Hematopoietic multipotent progenitor cell (in vitro differentiated cells): ENCODE data around the gene LIMS2. TPM values are rescaled to one million over a fixed set of nuclear protein-coding genes. Genes with fewer than 3 reads are reported as not detected.

Experiments used
- DNase-seq, 3 donors: peaks; one replicate each; pipeline ENCODE4 v3.0.0-alpha.2; 2011 to 2015; ENCODE audit warnings: low read depth in 2 of 3, low spot score in 2 of 3
- total RNA-seq: library from RNA; depleted of rRNA; stranded (reverse); fragments of >200 nt; gene quantifications from one replicate; pipeline ENCODE4 v1.2.3, GENCODE V29; 2012

Gene LIMS2
- total RNA-seq, 1 donor, result 0.27 TPM

DNA sequence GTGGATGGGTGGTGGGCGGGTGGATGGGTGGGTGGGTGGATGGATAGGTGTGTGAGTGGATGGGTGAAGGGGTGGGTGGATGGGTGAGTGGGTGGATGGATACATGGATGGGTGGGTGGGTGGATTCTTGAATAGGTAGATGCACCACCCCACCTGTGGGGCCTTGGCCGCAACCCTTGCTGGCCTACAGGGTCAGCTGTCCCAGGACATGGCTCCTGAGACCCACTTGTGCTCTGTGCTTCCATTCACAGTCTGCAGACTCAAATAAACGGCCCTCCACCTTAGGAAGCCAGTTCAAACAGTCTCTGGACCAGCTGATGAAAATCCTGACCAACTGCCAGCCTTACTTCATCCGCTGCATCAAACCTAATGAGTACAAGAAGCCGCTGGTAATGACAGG lies 85.5 kb downstream of the LIMS2 start:
- DNase-seq, result no peak

DNA sequence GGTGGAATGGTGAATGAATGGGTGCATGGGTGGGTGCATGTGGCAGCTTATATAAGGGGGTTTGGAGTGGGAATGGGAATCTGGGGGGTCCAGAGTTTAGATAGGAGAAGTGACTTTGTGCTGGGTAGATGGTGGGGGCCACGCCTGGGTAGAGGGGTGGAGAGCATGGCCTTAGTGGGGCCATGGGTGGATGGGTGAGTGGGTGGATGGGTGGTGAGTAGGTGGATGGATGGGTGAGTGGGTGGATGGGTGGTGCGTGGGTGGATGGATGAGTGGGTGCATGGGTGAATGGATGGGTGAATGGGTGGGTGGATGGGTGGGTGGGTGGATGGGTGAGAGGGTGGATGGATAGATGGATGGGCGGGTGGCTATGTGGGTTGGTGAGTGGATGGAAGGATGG lies 86.0 kb downstream of the LIMS2 start:
- no peak for DNase-seq

Other genes with a start within 250 kb of the LIMS2 start
- gene IWS1, start 149.0 kb downstream of the LIMS2 start, total RNA-seq, result 12.1 TPM
- gene MYO7B, start 139.8 kb downstream of the LIMS2 start, total RNA-seq, result 1.9 TPM
- not detected for gene GPR17, start 29.4 kb downstream of the LIMS2 start, total RNA-seq
- gene SFT2D3, start 26.0 kb upstream of the LIMS2 start, total RNA-seq, result 10.8 TPM
- gene WDR33, start 135.6 kb upstream of the LIMS2 start, total RNA-seq, result 26.9 TPM
- 21.0 TPM for gene POLR2D, start 182.6 kb upstream of the LIMS2 start, total RNA-seq
- 11.8 TPM for gene AMMECR1L, start 210.4 kb upstream of the LIMS2 start, total RNA-seq